T-helper 9 cell (primary cell): ENCODE results near the gene RSAD1.
"Not testable (repeated sequence)": the region's sequence is repeated elsewhere in the genome, so short reads cannot be mapped to it uniquely, and the experiment has no call there.

Experiments
- DNase-seq: peaks from one replicate; pipeline ENCODE4 v3.0.0-alpha.2; 2020

Gene RSAD1

DNA sequence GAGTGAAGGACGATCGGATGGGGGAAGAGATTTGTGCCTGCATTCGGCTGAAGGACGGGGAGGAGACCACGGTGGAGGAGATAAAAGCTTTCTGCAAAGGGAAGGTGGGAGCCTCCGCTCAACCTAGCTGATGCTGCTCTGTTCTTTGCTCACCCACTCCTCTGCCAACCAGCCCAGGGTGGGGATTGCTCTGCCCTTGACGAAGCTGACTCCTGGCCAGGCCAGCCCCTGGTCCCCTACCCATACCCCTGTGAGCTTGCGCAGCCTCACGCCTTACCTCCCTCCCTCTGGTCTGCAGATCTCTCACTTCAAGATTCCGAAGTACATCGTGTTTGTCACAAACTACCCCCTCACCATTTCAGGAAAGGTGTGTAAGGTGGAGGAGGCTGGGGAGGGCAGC lies 4.8 kb upstream of the RSAD1 start:
- DNase-seq: no peak

DNA sequence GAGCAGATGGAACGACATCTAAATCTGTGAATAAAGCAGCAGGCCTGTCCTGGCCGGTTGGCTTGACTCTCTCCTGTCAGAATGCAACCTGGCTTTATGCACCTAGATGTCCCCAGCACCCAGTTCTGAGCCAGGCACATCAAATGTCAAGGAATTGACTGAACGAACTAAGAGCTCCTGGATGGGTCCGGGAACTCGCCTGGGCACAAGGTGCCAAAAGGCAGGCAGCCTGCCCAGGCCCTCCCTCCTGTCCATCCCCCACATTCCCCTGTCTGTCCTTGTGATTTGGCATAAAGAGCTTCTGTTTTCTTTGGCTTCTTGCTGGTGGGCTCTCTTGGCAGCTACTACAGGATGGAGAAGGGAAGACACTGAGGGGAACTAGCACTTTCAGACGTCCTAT lies 4.1 kb upstream of the RSAD1 start:
- DNase-seq: no peak

DNA sequence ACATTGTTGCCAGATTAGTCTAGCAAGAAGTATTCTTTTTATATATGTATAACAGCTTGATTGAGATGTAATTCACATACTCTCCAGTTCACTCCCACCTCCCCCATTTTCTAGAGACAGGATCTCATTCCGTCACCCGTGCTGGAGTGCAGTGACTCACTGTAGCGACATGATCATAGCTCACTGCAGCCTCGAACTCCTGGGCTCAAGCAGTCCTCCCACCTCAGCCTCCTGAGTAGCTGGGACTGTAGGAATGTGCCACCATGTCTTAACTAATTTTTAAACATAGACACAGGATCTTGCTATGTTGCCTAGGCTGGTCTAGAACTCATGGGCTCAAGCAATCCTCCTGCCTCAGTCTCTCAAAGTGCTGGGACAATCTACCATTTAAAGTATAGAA lies 3.3 kb upstream of the RSAD1 start:
- no peak for DNase-seq

DNA sequence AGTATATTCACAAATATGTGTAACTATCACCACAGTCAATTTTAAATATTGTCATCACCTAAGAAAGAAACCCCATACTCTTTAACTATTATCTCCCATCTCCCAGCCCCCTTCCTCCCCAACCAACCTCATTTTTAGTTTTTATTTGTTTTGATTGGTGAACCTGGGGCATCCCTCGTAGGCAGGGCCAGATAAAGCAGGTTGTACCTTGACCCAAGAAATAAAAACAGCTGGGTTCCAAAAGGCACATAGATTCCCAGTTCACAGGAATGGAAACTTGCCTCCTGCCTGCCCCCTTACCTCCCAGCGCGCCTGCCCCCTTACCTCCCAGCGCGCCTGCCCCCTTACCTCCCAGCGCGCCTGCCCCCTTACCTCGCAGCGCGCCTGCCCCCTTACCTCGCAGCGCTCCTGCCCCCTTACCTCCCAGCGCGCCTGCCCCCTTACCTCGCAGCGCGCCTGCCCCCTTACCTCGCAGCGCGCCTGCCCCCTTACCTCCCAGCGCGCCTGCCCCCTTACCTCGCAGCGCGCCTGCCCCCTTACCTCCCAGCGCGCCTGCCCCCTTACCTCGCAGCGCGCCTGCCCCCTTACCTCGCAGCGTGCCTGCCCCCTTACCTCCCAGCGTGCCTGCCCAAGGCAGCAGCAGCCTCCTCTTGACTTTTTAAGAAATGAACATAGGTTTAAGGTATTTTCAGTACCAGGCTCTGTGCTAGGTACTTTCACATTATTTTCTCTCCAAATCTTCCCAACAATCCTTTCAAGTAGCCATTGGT lies 2.7 kb upstream of the RSAD1 start:
- not testable (repeated sequence) for DNase-seq

DNA sequence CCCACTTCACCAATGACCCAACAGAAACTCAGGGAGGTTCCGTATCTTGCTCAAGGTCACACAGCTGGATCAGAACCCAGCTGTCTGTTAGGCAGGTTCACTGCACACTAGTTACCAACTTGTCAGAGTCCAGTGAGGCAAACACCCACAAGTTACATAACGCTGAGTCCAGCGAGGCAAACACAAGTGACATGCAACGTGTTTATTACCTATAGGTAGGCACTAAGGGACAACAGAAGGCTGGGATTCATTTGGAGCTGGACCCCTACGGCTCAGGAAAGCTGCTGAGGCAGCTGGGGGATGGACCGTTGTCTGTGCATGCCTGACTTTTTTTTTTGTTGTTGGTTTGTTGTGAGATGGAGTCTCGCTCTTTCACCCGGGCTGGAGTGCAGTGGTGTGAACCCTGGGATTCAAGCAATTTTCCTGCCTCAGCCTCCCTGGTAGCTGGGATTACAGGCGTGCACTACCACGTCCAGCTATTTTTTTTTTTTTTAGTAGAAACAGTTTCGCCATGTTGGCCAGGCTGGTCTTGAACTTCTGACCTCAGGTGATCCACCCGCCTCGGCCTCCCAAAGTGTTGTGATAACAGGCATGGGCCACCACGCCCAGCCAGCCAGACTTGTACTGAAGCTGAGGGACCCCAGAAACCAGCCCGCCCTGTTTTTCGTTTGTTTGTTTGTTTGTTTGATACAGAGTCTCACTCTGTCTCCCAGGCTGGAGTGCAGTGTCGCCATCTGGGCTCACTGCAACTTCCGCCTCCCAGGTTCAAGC lies 1.9 kb upstream of the RSAD1 start:
- no peak for DNase-seq

DNA sequence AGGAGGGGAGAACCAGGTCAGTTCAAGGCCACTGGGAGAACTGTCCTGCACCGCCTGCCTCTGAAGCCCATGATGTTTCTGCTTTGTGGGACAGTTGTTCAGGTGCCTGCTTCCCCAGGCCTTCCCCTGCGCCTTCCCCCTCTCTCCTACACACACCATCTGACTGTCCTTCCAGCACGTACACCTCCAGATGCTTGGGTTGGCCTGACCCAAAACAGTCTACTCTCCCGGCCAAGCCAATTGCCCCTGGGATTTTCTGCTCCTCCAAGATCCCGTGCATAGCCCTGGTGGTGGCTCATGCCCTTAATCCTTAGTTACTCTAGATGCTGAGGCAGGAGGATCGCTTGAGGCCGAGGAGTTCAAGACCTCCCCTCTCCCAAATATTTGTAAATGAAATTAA lies 684 bp upstream of the RSAD1 start:
- DNase-seq: no peak

DNA sequence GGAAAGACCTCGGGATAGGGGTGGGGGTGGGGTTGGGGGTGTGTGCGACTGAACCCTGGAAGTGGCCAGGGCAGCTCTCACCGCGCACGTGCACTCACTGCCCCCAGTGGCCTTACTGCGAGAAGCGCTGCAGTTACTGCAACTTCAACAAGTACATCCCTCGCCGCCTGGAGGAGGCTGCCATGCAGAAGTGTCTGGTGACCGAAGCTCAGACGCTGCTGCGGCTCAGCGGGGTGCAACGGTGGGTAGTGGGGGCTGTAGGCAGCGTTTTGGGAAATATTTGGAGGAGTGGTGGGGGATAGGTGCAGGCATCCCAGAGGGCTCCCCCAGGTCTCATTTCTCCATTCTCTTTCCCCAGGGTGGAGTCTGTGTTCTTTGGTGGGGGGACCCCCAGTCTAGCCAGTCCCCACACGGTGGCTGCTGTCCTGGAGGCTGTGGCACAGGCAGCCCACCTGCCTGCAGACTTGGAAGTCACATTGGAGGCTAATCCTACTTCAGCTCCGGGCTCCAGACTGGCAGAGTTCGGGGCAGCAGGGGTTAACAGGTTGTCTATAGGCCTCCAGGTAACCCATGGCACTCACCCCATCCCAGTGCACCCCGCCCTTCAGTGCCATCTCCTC lies 972 bp downstream of the RSAD1 start:
- DNase-seq: peak; percentile 49

DNA sequence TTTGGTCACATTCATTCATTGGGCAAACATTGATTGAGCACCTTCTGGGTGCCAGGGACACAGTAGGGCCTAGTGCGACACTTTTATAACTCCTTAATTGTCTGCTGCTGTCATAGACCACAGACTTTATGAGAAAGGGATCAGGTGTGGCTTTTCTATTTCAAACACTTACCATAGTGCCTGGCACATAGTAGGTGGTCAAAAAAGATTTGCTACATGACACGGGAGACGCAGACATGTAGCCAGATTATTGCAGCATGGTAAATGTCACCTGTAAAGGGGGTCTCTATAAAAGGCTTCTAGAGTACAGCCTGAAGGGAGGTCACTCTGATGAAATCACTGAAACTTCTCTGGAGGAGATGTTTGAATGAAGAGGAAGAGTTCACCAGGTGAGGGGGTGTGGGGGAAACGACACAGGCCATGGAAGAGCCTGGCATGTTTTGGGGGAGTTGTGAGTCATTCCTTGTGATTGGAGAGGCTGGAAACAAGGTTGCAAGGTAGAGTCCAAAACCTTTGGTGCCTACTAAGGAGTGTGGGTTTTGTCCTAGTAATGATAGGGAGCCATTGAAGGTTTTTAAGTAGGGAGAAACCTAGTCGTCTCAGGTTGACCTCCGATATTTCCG lies 1.6 kb downstream of the RSAD1 start:
- DNase-seq: no peak

DNA sequence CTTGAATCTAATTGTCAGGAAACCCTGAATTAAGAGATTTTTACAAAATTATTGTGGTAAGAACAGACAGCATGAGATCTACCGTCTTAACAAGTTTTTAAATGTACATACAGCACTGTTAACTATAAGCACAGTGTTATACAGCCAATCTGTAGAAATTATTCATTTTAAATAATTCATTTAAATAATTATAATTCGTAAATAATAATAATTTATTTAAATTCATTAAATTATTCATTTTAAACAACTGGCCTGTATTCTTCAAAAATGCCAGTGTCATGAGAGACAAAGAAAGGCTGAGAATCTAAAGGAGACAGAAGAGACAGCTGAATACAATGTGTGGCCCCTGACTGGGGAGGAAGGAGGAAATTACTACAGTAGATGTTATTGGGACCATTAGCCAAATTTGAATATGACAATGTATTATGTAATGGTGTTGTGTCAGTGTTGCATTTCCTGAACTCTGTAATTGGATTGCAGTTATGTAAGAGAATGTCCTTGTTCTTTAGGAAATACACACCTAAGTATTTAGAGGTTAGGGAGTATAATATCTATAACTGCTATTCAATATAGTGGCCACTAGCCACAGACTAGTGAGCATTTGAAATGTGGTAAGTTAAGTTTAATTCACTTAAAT lies 2.3 kb downstream of the RSAD1 start:
- no peak for DNase-seq

DNA sequence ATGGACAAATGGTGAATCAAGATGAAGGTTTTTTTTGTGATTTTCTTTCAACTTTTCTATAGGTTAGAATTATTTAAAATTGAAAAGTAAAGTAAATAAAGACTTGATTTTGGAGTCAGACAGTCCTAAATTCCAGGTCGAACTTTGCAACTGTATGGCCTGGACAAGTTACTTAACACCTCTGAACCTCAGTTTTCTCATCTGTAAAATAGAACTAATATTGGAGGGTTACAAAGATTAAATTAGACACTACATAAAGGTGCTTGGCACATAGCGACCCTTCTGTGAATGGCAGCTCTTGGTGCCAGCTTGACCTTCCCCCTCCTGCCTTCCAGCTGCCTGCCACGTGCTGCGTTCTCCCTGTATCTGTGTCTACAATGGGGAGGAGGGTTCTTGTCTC lies 3.0 kb downstream of the RSAD1 start:
- DNase-seq: no peak

DNA sequence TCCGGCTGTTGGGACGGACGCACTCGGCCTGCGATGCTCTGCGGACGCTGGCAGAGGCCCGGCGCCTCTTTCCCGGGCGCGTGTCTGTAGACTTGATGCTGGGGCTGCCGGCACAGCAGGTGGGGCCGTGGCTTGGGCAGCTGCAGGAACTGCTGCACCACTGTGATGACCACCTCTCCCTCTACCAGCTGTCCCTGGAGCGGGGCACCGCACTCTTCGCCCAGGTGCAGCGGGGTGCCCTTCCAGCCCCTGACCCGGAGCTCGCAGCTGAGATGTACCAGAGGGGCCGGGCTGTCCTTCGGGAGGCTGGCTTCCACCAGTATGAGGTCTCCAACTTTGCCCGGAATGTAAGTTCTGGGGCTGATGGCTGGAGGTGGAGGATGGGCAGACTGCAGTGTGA lies 3.5 kb downstream of the RSAD1 start:
- DNase-seq: no peak

DNA sequence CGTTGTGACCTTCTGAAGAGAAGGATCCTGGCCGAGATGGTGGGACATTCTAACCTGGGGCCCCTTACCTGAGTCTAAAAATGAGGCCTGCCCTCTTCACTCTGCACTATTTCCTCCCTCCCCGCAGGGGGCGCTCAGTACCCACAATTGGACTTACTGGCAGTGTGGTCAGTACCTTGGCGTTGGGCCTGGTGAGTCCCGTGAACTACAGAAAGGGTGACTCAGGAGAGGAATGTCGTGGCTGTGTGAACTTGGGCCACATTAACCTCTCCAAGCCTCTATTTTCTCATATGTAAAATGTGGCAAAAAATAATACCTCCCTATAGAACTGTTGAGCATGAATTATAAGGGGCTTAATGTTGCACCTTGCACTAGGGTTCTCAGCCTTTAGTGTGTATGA lies 3.9 kb downstream of the RSAD1 start:
- DNase-seq: peak; percentile 68

DNA sequence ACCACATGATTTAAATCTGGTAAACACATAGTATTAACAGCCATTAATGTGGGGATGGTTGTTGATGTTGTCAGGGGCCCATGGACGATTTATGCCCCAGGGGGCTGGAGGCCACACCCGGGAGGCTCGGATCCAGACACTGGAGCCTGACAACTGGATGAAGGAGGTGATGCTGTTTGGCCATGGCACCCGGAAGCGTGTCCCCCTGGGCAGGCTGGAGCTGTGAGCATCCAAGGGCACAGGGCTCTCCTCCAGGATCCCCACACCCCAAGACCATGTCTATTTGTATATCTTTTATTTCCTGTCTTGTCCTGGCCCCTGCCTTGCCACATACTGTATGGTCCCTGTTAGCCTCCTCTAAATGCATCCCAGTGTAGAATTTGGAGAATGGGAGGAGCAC lies 4.6 kb downstream of the RSAD1 start:
- DNase-seq: no peak

DNA sequence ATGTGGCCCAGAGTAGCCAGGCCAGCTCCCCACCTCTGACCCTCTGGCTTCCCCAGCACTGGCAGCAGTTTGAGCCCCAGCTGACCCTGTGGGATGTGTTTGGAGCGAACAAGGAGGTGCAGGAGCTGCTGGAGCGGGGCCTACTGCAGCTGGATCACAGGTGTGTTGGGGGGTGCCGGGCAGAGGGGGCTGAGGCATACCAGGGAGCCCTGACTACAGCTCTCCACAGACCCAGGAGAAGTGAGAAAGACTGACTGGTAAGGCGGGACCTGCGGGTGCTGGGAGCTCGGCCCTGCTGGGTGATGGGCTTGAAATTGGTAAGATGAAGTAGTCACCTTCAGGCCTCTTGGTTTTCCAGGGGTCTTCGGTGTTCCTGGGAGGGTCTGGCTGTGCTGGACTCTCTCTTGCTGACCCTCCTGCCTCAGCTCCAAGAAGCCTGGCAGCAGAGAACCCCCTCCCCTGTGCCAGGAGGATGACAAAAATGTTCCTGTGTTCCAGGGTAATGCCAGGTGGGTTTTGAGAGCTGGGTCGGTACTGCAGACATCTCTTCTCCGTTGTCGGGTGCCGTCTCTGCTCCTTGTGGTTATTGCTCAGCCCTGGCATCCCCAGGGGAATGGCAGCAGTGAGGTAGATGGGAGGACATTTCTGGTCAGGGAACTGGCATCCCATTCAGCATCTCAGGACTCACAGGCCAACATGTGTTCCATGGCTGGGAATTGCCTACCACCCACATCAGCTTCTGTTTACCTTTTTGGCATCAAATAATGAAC lies 5.9 kb downstream of the RSAD1 start:
- DNase-seq: no peak

DNA sequence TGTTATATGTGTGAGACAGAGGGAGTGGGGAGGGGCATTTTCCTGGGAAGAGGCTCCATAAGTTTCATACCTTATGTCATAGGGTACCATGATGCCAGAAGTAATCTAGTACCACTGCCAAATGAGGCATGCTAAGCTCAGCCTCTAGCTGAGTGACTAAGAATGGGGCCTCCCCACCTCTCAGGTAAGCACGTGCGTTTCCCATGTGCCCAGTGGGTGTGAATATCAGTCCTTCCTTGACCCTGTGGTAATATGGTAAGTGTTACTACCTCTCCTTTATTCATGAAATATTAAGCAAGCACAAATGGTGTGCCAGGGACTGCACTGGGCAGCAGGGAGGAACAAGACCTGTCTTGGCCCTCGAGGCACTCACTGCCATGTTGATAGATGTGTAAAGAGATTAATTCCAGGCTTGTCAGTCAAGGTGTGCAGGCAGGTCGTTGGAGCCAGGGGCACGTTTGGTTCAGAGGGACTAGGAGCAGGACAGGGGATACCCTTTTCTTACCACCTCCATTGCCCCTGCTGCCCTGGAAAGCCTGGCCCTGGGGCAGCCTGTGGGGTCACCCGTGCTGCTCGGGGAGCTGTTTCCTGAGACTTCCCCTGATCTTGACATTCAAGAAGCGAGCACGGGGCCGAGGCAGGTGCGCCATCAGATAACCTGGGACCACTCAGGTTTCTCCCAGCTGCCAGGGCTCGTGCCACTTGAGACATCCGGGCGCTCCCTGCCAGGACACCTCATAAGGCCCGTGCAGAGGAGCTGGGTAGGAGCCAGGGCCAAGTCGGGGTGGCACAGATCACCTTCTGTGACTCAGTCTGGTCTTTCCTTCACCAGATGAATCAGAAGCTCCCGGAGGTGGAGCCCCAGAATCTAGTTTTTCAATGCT lies 8.8 kb downstream of the RSAD1 start:
- DNase-seq: no peak

DNA sequence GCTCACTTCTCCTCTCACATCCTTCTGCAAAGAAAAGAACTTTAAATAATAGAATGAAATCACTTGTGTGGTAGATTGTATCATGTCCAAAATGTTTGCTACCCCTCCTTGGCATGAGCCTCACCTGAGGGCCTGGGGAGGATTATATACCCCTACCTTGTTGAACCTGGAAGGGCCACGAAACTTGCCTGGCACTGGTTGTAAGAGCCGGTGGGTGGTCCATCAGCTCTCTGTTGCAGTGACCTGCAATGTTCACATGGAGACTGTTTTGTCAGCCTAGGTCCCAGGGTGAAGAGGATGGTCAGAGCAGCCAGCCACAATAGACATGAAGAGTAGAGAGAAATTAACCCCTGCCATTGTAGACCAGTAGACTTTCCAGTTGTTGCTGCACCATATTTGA lies 10.2 kb downstream of the RSAD1 start:
- no peak for DNase-seq

DNA sequence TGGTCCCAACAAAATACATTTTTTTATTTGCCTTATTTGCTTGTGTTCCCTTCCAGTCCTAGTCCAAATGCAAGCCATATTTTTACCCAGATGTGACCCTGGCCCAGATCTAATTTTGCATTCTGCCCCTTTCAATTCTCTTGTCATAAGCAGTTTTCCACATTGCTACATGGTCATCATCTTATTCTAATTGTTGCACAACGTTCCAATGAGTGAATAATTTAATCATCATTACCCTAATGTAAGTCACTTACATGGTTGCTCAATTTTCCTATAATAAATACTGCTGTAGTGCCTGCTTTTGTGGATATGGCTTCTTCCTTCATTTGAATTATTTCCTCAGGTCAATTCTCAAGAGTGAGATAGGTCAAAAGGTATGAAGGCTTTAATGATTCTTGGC lies 12.8 kb downstream of the RSAD1 start:
- no peak for DNase-seq

DNA sequence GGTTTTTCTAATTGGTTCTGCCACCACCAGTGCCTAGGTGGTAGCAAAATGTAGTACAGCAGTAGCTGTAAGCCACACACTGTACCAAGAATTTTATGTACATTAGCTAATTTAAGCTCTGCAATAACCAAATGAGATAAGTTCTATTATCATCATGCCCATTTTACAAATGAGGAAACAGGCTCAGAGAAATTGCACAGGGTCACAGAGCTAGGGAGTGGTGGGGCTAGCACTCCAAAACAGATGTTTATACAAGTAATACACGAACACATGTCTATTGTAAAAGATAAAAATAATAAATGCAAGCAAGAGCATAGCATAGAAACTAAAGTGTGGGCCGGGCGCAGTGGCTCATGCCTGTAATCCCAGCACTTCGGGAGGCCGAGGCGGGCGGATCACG lies 13.6 kb downstream of the RSAD1 start:
- DNase-seq: no peak

DNA sequence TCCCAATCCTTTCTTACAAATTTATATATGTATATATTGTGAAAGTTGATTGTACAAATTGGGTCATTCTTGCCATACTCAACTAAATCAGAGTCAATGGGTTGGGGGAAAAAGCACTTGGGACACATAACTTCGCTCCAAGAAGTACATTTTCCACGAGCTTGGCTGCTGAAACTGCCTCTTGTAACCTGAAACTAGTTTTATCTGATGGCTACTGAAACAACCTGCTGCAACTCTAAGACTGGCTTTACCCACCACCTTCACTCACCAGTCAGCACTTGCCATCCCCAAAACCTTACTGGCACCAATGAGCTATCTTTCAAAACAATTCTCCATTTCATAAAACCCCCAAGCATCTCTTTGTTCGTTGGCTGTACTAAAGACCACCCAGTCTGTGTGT lies 15.1 kb downstream of the RSAD1 start:
- no peak for DNase-seq

DNA sequence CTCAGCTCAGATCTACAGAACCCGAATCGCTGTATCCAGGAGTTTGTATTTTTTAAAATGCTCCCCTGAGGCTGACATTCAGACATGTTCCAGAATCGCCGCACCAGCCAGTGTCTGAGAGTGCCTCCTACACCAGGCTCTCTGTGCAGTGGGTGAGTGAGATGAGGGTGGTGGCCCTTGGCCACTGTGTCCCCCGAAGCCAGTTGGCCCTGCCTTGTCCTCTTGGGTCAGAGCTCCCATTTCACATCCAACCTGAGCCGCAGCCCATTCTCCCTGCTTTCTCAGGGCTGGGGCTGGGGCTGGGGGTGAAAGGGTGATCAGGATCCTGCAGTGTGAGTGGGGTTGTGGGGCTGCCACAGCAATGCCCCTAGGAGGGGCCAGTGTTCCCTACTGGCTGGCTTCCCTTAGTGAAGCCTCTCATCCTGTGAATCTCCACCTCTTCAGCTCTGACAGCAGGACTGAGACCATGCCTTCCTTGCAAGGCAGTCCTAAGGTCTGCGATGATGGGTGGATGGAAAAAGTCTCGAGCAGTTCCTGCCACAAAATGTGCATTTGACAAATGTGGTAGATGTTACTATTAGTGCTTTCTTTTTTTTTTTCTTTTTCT lies 16.7 kb downstream of the RSAD1 start:
- DNase-seq: no peak

DNA sequence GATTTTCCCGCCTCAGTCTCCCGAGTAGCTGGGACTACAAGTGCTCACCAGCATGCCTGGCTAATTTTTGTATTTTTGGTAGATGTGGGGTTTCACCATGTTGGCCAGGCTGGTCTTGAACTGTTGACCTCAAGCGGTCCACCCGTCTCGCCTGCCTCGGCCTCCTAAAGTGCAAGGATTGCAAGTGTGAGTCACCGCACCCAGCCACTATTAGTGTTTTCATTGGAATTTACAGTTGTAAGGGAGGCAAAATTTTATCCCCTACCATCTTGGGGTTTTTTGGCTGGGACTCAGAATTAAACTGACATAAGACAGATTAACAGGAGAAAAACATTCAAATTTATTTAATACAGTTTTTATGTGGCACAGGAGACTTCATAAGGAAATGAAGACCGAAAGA lies 17.3 kb downstream of the RSAD1 start:
- no peak for DNase-seq
